Activated T-cell treated with anti-CD3 and anti-CD28 coated beads for 24 hours (primary cell): ENCODE results near the gene ABCB10.

Source experiments
- DNase-seq: peaks from one replicate; pipeline ENCODE4 v3.0.0-alpha.2; 2020; ENCODE audit warnings: low read depth

The ABCB10 gene

GRCh38 chr1:229470406-229471043 is 88.0 kb downstream of the ABCB10 start:
- DNase-seq = no peak

DNA sequence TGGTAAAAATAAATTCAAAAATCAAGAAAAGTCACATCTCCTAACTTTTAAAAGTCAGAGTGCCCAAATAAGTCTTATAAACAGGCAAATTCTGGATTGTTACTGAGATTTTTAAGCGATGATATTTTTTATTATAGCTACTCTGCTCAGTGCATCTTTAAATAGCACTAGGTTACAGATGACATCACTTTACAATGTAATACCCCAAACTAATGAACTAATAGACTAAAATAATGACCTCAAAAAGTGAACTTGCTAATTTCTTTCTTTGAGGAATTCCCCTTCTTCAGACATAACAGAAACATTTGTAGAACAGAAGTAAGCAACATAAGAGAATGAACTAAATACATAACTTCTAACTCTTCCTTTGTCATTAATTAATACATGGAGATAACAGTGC is 91.6 kb downstream of the ABCB10 start:
- DNase-seq = no peak
